ENCODE data around the gene TEX13A.

DNA sequence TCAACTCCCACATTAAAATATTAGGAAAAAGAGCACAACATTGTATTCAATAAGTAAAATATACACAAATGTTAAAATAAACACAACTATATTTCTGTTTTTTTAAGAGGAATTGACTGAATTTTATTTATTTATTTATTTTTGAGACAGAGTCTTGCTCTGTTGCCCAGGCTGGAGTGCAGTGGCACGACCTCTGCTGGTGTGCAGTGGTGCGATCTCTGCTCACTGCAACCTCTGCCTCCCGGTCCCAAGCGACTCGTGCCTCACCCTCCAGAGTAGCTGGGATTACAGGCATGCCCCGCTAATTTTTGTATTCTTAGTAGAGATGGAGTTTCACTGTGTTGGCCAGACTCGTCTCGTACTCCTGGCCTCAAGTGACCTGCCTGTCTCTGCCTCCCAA lies 31.4 kb downstream of the TEX13A start:
- TF ChIP-seq JAZF1 (CRISPR knock-in tag; IDR thresholded peaks at IDR 0.05) (no peak), STAT6 (CRISPR knock-in tag; conservative IDR thresholded peaks at IDR 0.05; ENCODE audit: low read depth) (no peak)

Data from WTC11 (cell line).